ENCODE results near the gene DIPK2A.

DIPK2A gene

GRCh38 chr3:143975554-143976152 lies 4.0 kb downstream of the DIPK2A start:
- FAIRE-seq: peak; percentile 72

GRCh38 chr3:143977341-143978262 lies 6.0 kb downstream of the DIPK2A start:
- FAIRE-seq: no peak

- no peak for FAIRE-seq
Observed at GRCh38 chr3:143978263-143978631, 6.6 kb downstream of the DIPK2A start.

GRCh38 chr3:143979041-143979440 lies 7.4 kb downstream of the DIPK2A start:
- FAIRE-seq: no peak

- no peak for FAIRE-seq
Observed at GRCh38 chr3:143979813-143980212, 8.2 kb downstream of the DIPK2A start.

- no peak for FAIRE-seq
Observed at GRCh38 chr3:143988306-143988705, 16.7 kb downstream of the DIPK2A start.

- no peak for FAIRE-seq
Observed at GRCh38 chr3:143989461-143989860, 17.8 kb downstream of the DIPK2A start.

- FAIRE-seq: no peak
Observed at GRCh38 chr3:143991713-143992112, 20.1 kb downstream of the DIPK2A start.

- FAIRE-seq: no peak
Observed at GRCh38 chr3:143998266-143998665, 26.6 kb downstream of the DIPK2A start.

GRCh38 chr3:144003051-144003450 lies 31.4 kb downstream of the DIPK2A start:
- no peak for FAIRE-seq

- FAIRE-seq: no peak
Observed at GRCh38 chr3:144010371-144010770, 38.7 kb downstream of the DIPK2A start.

- FAIRE-seq: no peak
Observed at GRCh38 chr3:144011251-144011799, 39.7 kb downstream of the DIPK2A start.

- FAIRE-seq: no peak
Observed at GRCh38 chr3:144015133-144015532, 43.5 kb downstream of the DIPK2A start.

GRCh38 chr3:144018776-144019175 lies 47.2 kb downstream of the DIPK2A start:
- FAIRE-seq: no peak
